Psoas muscle (tissue), 8 donors: Measurements from ENCODE around the gene TMEM69. TPM values are rescaled to one million over a fixed set of nuclear protein-coding genes. Genes with fewer than 3 reads are reported as not detected.

Experiments used
- ATAC-seq, 4 donors: fragments of 200-7000 bp; cut with Tn5 transposase; one replicate each; pipeline ENCODE4 v1.9.1; 2020; ENCODE audit warnings: moderate library complexity in 3 of 4, mild to moderate bottlenecking in 2 of 4
- DNase-seq, 2 donors: peaks; one replicate each; pipeline ENCODE4 v3.0.0-alpha.2; 2020
- H3K27ac ChIP-seq: fragments of 200-600 bp; one replicate; pipeline ENCODE4 v1.8.0; 2022
- H3K27me3 ChIP-seq, 3 donors: fragments of 200-600 bp in 1 of 3; one replicate each; pipeline versions ENCODE4 v1.6.1 to v1.8.0; 2013 to 2022; ENCODE audit warnings: low read length in 2 of 3, mild to moderate bottlenecking in 2 of 3, moderate library complexity in 1 of 3; ENCODE audit not compliant: insufficient read depth in 3 of 3
- H3K36me3 ChIP-seq, 2 donors: fragments of 200-600 bp in 1 of 2; one replicate each; pipeline versions ENCODE4 v1.6.1 to v1.8.0; 2013 to 2022; ENCODE audit warnings: low read depth in 1 of 2, mild to moderate bottlenecking in 1 of 2, moderate library complexity in 1 of 2; ENCODE audit not compliant: insufficient read depth in 1 of 2
- H3K4me1 ChIP-seq: fragments of 200-600 bp; one replicate; pipeline ENCODE4 v1.8.0; 2022
- H3K4me3 ChIP-seq: fragments of 200-600 bp; one replicate; pipeline ENCODE4 v1.8.0; 2022; ENCODE audit warnings: mild to moderate bottlenecking
- H3K9me3 ChIP-seq: fragments of 200-600 bp; one replicate; pipeline ENCODE4 v1.8.0; 2022
- CTCF ChIP-seq: fragments of 200-600 bp; IDR thresholded peaks from one replicate; pipeline ENCODE4 v1.8.0; 2022; ENCODE audit warnings: antibody characterized with exemption
- WGBS, 3 donors: extraction: QIAGEN DNeasy Blood & Tissue Kit; methylation state at CpG; one replicate each; pipeline versions ENCODE4 v1.1.6 to v1.1.7; 2013; 5-methylcytosine and 5-hydroxymethylcytosine counted together
- intact Hi-C, 2 donors: fragments of 100-400 bp; cut with DNase I; formaldehyde crosslinking; loops; one replicate each; pipeline versions ENCODE4 v1.11.0 to v1.14.2; 2022
- polyA plus RNA-seq, 3 donors: library from polyadenylated mRNA; stranded (reverse); fragments of 200-250 nt; gene quantifications; one replicate each; pipeline ENCODE4 v1.2.3, GENCODE V29; 2013
- total RNA-seq, 4 donors: library from RNA; stranded (reverse); fragmentation: NEBNext Ultra II Directional in 2 of 4; extraction: Animal tissue kit (Norgen Biotek cat#: 25700) in 2 of 4; gene quantifications; one replicate each; pipeline versions ENCODE4 v1.2.1 to v1.2.4, GENCODE V29; 2021 to 2023
- donor health status: healthy with polysubstance abuse.
- donor health status: DM: no; HTN: no; CAD: no; lungs with moderate emphysema.
- donor health status: Bipolar disorder and iron deficiency.
- donor health status: healthy.
- donor health status: DM: yes; HTN: yes; CAD: no.
- donor health status: DM: no; HTN: no; CAD: no.
- donor health status: DM: no; HTN: no; CAD: no.
- donor health status: DM: yes; HTN: yes; CAD: no.

Gene TMEM69
- total and polyA plus RNA-seq, 7 donors = 15.3 to 50.8 (median 21.8) TPM

- no peak for DNase-seq
- Histone ChIP-seq H3K4me1 (peaks cover 81% of the 10 kb centered on the region), H3K27ac (peak overlapping the region; percentile 82), H3K27me3 (no peaks in the 10 kb centered on the region), H3K36me3 (no peaks in the 10 kb centered on the region), H3K4me3 (peak overlapping the region; percentile 41), H3K9me3 (no peaks in the 10 kb centered on the region)
- peak in 3 of 4 donors; percentile 49 to 64 (median 57) for ATAC-seq
- WGBS, 3 donors = 1 to 3% (median 2%) methylated on average over 3 of the region's 3 CpGs
- TF ChIP-seq CTCF = no peak
- intact Hi-C loops = no loop called here
Measured at GRCh38 chr1:45679123-45679522, 8.9 kb upstream of the TMEM69 start.

- TF ChIP-seq CTCF = no peak
- H3K27ac ChIP-seq = peak overlapping the region; percentile 56
- H3K4me3 ChIP-seq = peak overlapping the region; percentile 13
- H3K27me3 ChIP-seq = no peaks in the 10 kb centered on the region
- no peaks in the 10 kb centered on the region for H3K9me3 ChIP-seq
- ATAC-seq (no peak), DNase-seq (no peak)
- no peaks in the 10 kb centered on the region for H3K36me3 ChIP-seq
- intact Hi-C loops = loop anchor here in 1 of 2 donors (10.0 kb wide), 1 partner anchor 122 kb away; the partner anchor contains the start of gene MAST2
- WGBS, 3 donors = 65 to 83% (median 66%) methylated on average over 6 of the region's 6 CpGs
- H3K4me1 ChIP-seq = peaks cover 60% of the 10 kb centered on the region
Measured at GRCh38 chr1:45682942-45683341, 5.0 kb upstream of the TMEM69 start.

DNA sequence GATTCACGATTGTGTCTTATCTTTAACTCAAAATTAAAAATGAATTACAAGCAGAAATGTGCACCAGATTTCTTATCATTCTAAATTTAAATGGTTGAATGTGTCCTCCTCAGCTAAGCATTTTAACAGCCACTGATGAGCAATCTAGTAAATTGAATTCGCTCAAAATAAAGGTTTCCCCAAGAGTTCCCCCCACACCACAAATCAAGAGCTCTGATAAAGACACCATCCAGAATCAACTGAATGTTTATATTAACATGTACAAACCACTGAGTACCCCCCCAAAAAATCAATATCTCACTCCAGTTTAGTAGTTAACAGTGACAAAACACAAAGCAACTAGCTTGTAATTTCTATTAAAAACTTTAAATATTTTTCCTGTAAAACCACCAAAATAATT, 3.6 kb upstream of the TMEM69 start:
- intact Hi-C loops = loop anchor here in 1 of 2 donors (10.0 kb wide), 1 partner anchor 120 kb away; the partner anchor contains the start of gene MAST2
- TF ChIP-seq CTCF = no peak
- peaks cover 49% of the 10 kb centered on the region for H3K4me1 ChIP-seq

GRCh38 chr1:45685308-45686014, 2.5 kb upstream of the TMEM69 start:
- TF ChIP-seq CTCF = no peak
- DNase-seq = no peak
- Histone ChIP-seq H3K4me1 (peaks cover 40% of the 10 kb centered on the region), H3K4me3 (peak overlapping the region; percentile 93), H3K27me3 (no peaks in the 10 kb centered on the region), H3K36me3 (no peaks in the 10 kb centered on the region), H3K27ac (peak overlapping the region; percentile 98), H3K9me3 (no peaks in the 10 kb centered on the region)
- ATAC-seq = no peak
- intact Hi-C loops = loop anchor here (5.0 to 10.0 kb wide), 2 partner anchors 117 to 119 kb away; partner anchors contain the start of gene MAST2 (in 2 of the 2)
- 0 to 1% (median 0%) methylated on average over 13 of the region's 13 CpGs for WGBS, 3 donors

More for the DNA sequence above, 3.6 kb upstream of the TMEM69 start:
- 42 to 52% (median 48%) methylated on average over 2 of the region's 2 CpGs for WGBS, 3 donors
- Histone ChIP-seq H3K27ac (peak overlapping the region; percentile 98), H3K27me3 (no peaks in the 10 kb centered on the region), H3K4me3 (peak overlapping the region; percentile 93), H3K36me3 (no peaks in the 10 kb centered on the region), H3K9me3 (no peaks in the 10 kb centered on the region)
- no peak for DNase-seq
- ATAC-seq = no peak
